Natural killer cell (primary cell): ENCODE measurements around the gene CCL28. TPM values are rescaled to one million over a fixed set of nuclear protein-coding genes. Genes with fewer than 3 reads are reported as not detected.
A peak's percentile ranks its signal among the peaks of the same experiment; 100 is the strongest.

ENCODE experiments used
- ATAC-seq, 3 donors: fragments of 150-1000 bp in 2 of 3; fragments of 200-7000 bp in 1 of 3; cut with Tn5 transposase; 1 replicate in 1 of 3; 2 replicates in 2 of 3; pipeline ENCODE4 v1.10.0; 2021; ENCODE audit warnings: mild to moderate bottlenecking in 2 of 3, moderate library complexity in 2 of 3
- DNase-seq, 2 donors: peaks; one replicate each; pipeline versions ENCODE4 v3.0.0 to v3.0.0-alpha.2; 2013 to 2021; ENCODE audit warnings: mixed read lengths in 1 of 2
- H3K27ac ChIP-seq: one replicate; pipeline ENCODE4 v1.5.1; 2013; ENCODE audit warnings: mild to moderate bottlenecking, low read length
- H3K27me3 ChIP-seq: one replicate; pipeline ENCODE4 v1.6.1; 2013; ENCODE audit warnings: low read length; ENCODE audit not compliant: control insufficient read depth, insufficient read depth
- H3K36me3 ChIP-seq: one replicate; pipeline ENCODE4 v1.6.1; 2013; ENCODE audit warnings: low read length; ENCODE audit not compliant: control insufficient read depth, insufficient read depth
- H3K4me1 ChIP-seq: one replicate; pipeline ENCODE4 v1.6.1; 2013; ENCODE audit warnings: low read length; ENCODE audit not compliant: control insufficient read depth, insufficient read depth
- H3K4me3 ChIP-seq: one replicate; pipeline ENCODE4 v1.5.1; 2013; ENCODE audit warnings: low read length
- H3K9me3 ChIP-seq: one replicate; pipeline ENCODE4 v1.6.1; 2013; ENCODE audit warnings: low read length; ENCODE audit not compliant: control insufficient read depth, insufficient read depth
- H3K27ac Mint-ChIP-seq, 2 donors: one replicate each; pipeline ENCODE4 v1.8.0; 2022; ENCODE audit warnings: mild to moderate bottlenecking in 2 of 2, mixed read lengths in 2 of 2, moderate library complexity in 1 of 2
- H3K27me3 Mint-ChIP-seq, 2 donors: one replicate each; pipeline ENCODE4 v1.8.0; 2022; ENCODE audit warnings: low read depth in 2 of 2, mixed read lengths in 2 of 2
- H3K36me3 Mint-ChIP-seq: one replicate; pipeline ENCODE4 v1.8.0; 2022; ENCODE audit warnings: mixed read lengths
- H3K4me1 Mint-ChIP-seq, 2 donors: one replicate each; pipeline ENCODE4 v1.8.0; 2022; ENCODE audit warnings: mixed read lengths in 2 of 2
- H3K4me3 Mint-ChIP-seq: one replicate; pipeline ENCODE4 v1.8.0; 2022; ENCODE audit warnings: mild to moderate bottlenecking, moderate library complexity, mixed read lengths
- H3K9me3 Mint-ChIP-seq, 2 donors: one replicate each; pipeline ENCODE4 v1.8.0; 2022; ENCODE audit warnings: mixed read lengths in 2 of 2
- CTCF ChIP-seq: fragments of 200-600 bp; IDR thresholded peaks from one replicate; pipeline ENCODE4 v1.8.0; 2022; ENCODE audit warnings: antibody characterized with exemption
- WGBS: methylation state at CpG from one replicate; pipeline ENCODE4 v1.1.7; 2013; ENCODE audit warnings: missing lambda C conversion rate; ENCODE audit not compliant: insufficient coverage; 5-methylcytosine and 5-hydroxymethylcytosine counted together
- intact Hi-C: fragments of 100-400 bp; cut with micrococcal nuclease; formaldehyde crosslinking; loops from one replicate; pipeline ENCODE4 v1.14.2; 2022
- total RNA-seq, 4 donors: library from RNA; stranded (reverse); fragments of 120-200 nt in 1 of 4; gene quantifications; one replicate each; pipeline versions ENCODE4 v1.2.3 to v1.2.4, GENCODE V29; 2013 to 2022

The CCL28 gene
- total RNA-seq, 3 donors from 2014 or later (not counting 1 experiment from before 2014, with no cell fraction given): 17.5 to 25.8 (median 25.1) TPM

- peak; percentile 80 to 88 (median 83) for ATAC-seq
- DNase-seq: peak; percentile 20 to 78
- no peak overlapping the region for H3K4me3 ChIP-seq
- 0% methylated on average over 2 of the region's 4 CpGs for WGBS
- no peak overlapping the region for H3K4me3 Mint-ChIP-seq
- H3K4me1 Mint-ChIP-seq: peaks cover 9 to 15% of the 10 kb centered on the region in 2 donors
- H3K4me1 ChIP-seq: no peaks in the 10 kb centered on the region
- peak; percentile 85 for TF ChIP-seq CTCF
- peak overlapping the region in 1 of 2 donors; percentile 59 for H3K27ac Mint-ChIP-seq
- H3K9me3 Mint-ChIP-seq: no peaks in the 10 kb centered on the region
- H3K27ac ChIP-seq: no peak overlapping the region
- H3K27me3 ChIP-seq: no peaks in the 10 kb centered on the region
- H3K27me3 Mint-ChIP-seq: no peaks in the 10 kb centered on the region
- H3K9me3 ChIP-seq: no peaks in the 10 kb centered on the region
- H3K36me3 Mint-ChIP-seq: peaks cover 19% of the 10 kb centered on the region
- intact Hi-C loops: loop anchor here (1.0 to 5.0 kb wide), 4 partner anchors 78 to 483 kb away; partner anchors contain the start of gene HMGCS1
- peaks cover 11% of the 10 kb centered on the region for H3K36me3 ChIP-seq
These were observed 22.4 kb downstream of the CCL28 start for GRCh38 chr5:43389679-43390329.

GRCh38 chr5:43386960-43387362 lies 25.2 kb downstream of the CCL28 start:
- H3K27me3 Mint-ChIP-seq: no peaks in the 10 kb centered on the region
- TF ChIP-seq CTCF: no peak
- H3K4me3 Mint-ChIP-seq: no peak overlapping the region
- 86% methylated on average over 3 of the region's 3 CpGs for WGBS
- H3K9me3 Mint-ChIP-seq: no peaks in the 10 kb centered on the region
- intact Hi-C loops: loop anchor here (5.0 kb wide), 2 partner anchors 75 to 155 kb away; partner anchors contain the start of gene HMGCS1
- Histone ChIP-seq H3K4me1 (peaks cover 4% of the 10 kb centered on the region), H3K27ac (no peak overlapping the region), H3K36me3 (peaks cover 14% of the 10 kb centered on the region), H3K4me3 (no peak overlapping the region), H3K9me3 (no peaks in the 10 kb centered on the region), H3K27me3 (no peaks in the 10 kb centered on the region)
- H3K4me1 Mint-ChIP-seq: peaks cover 15 to 24% of the 10 kb centered on the region in 2 donors
- DNase-seq (no peak), ATAC-seq (no peak)
- H3K27ac Mint-ChIP-seq: peak overlapping the region in 1 of 2 donors; percentile 35
- H3K36me3 Mint-ChIP-seq: peaks cover 21% of the 10 kb centered on the region

- no peak overlapping the region for H3K27ac ChIP-seq
- no peak overlapping the region for H3K4me3 Mint-ChIP-seq
- peak overlapping the region; percentile 3 to 65 for H3K27ac Mint-ChIP-seq
- H3K36me3 ChIP-seq: peaks cover 13% of the 10 kb centered on the region
- WGBS: 100% methylated on average over 1 of the region's 1 CpG
- H3K9me3 Mint-ChIP-seq: no peaks in the 10 kb centered on the region
- H3K4me1 Mint-ChIP-seq: peaks cover 0 to 1% of the 10 kb centered on the region in 2 donors
- no peak for TF ChIP-seq CTCF
- H3K4me3 ChIP-seq: no peak overlapping the region
- H3K9me3 ChIP-seq: no peaks in the 10 kb centered on the region
- H3K27me3 ChIP-seq: no peaks in the 10 kb centered on the region
- H3K4me1 ChIP-seq: no peaks in the 10 kb centered on the region
- H3K27me3 Mint-ChIP-seq: no peaks in the 10 kb centered on the region
- intact Hi-C loops: no loop called here
- no peak for DNase-seq
- H3K36me3 Mint-ChIP-seq: peaks cover 27% of the 10 kb centered on the region
- no peak for ATAC-seq
These were observed 35.6 kb downstream of the CCL28 start for GRCh38 chr5:43376496-43377140.
